ENCODE data around the gene ARL4C. TPM values are rescaled to one million over a fixed set of nuclear protein-coding genes. Genes with fewer than 3 reads are reported as not detected.

Gene ARL4C
- total RNA-seq, 1 donor from 2014 or later: 17.4 TPM

- Histone ChIP-seq H3K9me3 (no peaks in the 10 kb centered on the region), H3K4me1 (no peaks in the 10 kb centered on the region), H3K27ac (no peak overlapping the region), H3K27me3 (no peaks in the 10 kb centered on the region), H3K4me3 (no peak overlapping the region), H3K36me3 (no peaks in the 10 kb centered on the region)
- no peak for DNase-seq (ENCODE audit: extremely low spot score in 2 of 2)
- TF ChIP-seq POLR2A (IDR thresholded peaks at IDR 0.05) (no peak), CTCF (IDR thresholded peaks at IDR 0.05) (no peak), POLR2AphosphoS5 (IDR thresholded peaks at IDR 0.05; ENCODE audit: insufficient read depth in 1 of 2, low read depth in 1 of 2) (no peak)
- intact Hi-C loops (cut with DNase I): no loop called here
Measured at GRCh38 chr2:234526711-234527110, 29.8 kb upstream of the ARL4C start.

- H3K9me3 ChIP-seq: no peaks in the 10 kb centered on the region
- intact Hi-C loops (cut with DNase I): no loop called here
- DNase-seq (ENCODE audit: extremely low spot score in 2 of 2): no peak
- TF ChIP-seq CTCF (IDR thresholded peaks at IDR 0.05) (no peak), POLR2A (IDR thresholded peaks at IDR 0.05) (no peak), POLR2AphosphoS5 (IDR thresholded peaks at IDR 0.05; ENCODE audit: insufficient read depth in 1 of 2, low read depth in 1 of 2) (no peak)
- no peaks in the 10 kb centered on the region for H3K27me3 ChIP-seq
- H3K4me1 ChIP-seq: no peaks in the 10 kb centered on the region
- H3K36me3 ChIP-seq: no peaks in the 10 kb centered on the region
- H3K4me3 ChIP-seq: no peak overlapping the region
- H3K27ac ChIP-seq: no peak overlapping the region
Measured at GRCh38 chr2:234521536-234521935, 24.7 kb upstream of the ARL4C start.

DNA sequence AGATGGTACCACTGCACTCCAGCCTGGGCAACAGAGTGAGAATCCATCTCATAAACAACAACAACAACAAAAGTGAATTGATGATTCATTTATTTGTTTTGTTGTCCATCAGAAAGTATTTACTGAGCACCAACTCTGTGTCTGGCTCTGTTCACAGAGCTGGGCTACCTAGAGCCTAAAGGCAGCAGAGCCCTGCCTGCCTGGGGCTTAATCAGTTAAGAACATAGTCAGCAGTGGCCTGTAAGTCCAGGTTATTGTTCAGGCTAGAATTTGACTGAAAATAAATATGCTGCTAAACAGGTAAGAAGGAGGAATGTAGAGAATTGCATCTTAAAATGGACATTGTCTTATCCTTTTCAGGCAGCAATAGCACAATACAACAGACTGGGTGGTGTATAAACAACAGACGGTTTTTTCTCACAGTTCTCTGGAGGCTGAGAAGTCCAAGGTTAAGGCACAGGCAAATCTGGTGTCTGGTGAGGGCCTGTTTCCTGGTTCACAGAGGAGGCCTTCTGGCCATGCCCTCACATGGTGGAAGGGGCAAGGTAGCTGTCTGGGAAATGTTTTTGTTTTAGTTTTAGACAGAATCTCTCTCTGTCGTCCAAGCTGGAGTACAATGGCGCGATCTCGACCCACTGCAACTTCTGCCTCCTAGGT, 22.2 kb upstream of the ARL4C start:
- H3K9me3 ChIP-seq: no peaks in the 10 kb centered on the region
- H3K36me3 ChIP-seq: no peaks in the 10 kb centered on the region
- no peak overlapping the region for H3K4me3 ChIP-seq
- no peaks in the 10 kb centered on the region for H3K27me3 ChIP-seq
- TF ChIP-seq POLR2A (IDR thresholded peaks at IDR 0.05): no peak
- no peak for TF ChIP-seq POLR2AphosphoS5 (IDR thresholded peaks at IDR 0.05; ENCODE audit: insufficient read depth in 1 of 2, low read depth in 1 of 2)
- no peak for TF ChIP-seq CTCF (IDR thresholded peaks at IDR 0.05)
- intact Hi-C loops (cut with DNase I): no loop called here
- no peak for DNase-seq (ENCODE audit: extremely low spot score in 2 of 2)
- H3K4me1 ChIP-seq: no peaks in the 10 kb centered on the region
- H3K27ac ChIP-seq: no peak overlapping the region

DNA sequence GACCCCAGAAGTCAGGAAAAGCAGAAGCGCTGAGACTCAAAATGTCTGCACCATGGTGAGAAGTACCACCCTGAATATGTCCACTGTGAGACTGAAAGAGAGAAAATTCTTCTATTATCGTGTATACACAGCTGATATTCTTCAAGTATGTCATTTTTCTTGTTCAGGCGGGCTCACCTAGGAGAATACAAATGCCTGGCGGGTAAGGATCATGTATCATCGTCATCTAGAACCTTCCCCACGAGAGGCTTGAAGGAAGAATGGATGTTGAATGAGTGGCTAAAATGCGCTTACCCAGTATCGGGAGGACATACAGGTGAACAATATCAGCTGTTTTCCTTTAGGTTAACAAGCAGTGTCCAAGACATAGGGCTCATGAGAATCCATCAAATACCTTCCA, 21.1 kb upstream of the ARL4C start:
- Histone ChIP-seq H3K27me3 (no peaks in the 10 kb centered on the region), H3K9me3 (no peaks in the 10 kb centered on the region), H3K4me1 (no peaks in the 10 kb centered on the region), H3K36me3 (no peaks in the 10 kb centered on the region), H3K4me3 (no peak overlapping the region), H3K27ac (no peak overlapping the region)
- intact Hi-C loops (cut with DNase I): no loop called here
- TF ChIP-seq CTCF (IDR thresholded peaks at IDR 0.05): no peak
- TF ChIP-seq POLR2A (IDR thresholded peaks at IDR 0.05): no peak
- TF ChIP-seq POLR2AphosphoS5 (IDR thresholded peaks at IDR 0.05; ENCODE audit: insufficient read depth in 1 of 2, low read depth in 1 of 2): no peak
- DNase-seq (ENCODE audit: extremely low spot score in 2 of 2): no peak

DNA sequence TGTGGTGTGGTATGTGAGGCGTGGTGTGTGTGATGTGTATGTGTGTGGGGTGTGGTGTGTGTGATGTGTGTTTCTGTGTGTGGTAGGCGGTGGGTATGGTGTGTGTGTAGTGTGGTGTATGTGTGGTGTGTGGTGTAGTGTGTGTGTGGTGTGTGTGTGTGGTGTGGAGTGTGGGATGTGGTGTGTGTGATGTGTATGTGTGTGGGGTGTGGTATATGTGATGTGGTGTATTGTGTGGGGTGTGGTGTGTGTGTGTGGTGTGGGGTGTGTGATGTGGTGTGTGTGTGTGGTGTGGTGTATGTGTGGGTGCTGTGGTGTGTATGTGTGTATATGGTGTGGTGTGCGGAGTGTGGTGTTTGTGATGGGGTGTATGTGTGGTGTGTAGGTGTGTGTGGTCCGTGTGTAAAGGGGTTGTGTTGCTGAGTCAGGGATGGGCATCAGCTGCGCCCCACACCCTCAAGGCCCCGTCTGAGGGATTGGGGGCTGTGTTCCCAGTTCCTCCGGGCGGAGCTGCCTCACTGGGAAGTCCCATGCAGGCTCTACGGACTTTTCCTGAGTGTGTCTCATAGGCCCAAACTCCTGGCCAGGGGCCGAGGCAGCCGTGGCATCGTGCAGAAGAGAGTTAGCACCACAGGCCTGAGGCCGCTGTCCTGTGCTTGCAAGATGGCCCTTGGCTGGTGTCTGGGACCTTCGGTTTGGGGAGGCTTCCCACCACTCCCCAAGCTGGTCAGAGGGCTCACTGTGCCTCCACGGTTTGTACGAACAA, 18.2 kb upstream of the ARL4C start:
- no peaks in the 10 kb centered on the region for H3K9me3 ChIP-seq
- intact Hi-C loops (cut with DNase I): no loop called here
- no peaks in the 10 kb centered on the region for H3K36me3 ChIP-seq
- no peak overlapping the region for H3K4me3 ChIP-seq
- no peaks in the 10 kb centered on the region for H3K27me3 ChIP-seq
- H3K27ac ChIP-seq: no peak overlapping the region
- H3K4me1 ChIP-seq: no peaks in the 10 kb centered on the region
- DNase-seq (ENCODE audit: extremely low spot score in 2 of 2): peak in 1 of 2 donors; percentile 79
- TF ChIP-seq POLR2A (IDR thresholded peaks at IDR 0.05) (no peak), POLR2AphosphoS5 (IDR thresholded peaks at IDR 0.05; ENCODE audit: insufficient read depth in 1 of 2, low read depth in 1 of 2) (no peak), CTCF (IDR thresholded peaks at IDR 0.05) (no peak)
